ENCODE data around the gene NRXN3.

GRCh38 chr14:79246173-79246572 lies 1076.0 kb downstream of the NRXN3 start:
- TF ChIP-seq EZH2 (IDR thresholded peaks at IDR 0.05; ENCODE audit: borderline replicate concordance, low read length) (no peak), CTCF (IDR thresholded peaks at IDR 0.05; ENCODE audit: low read length) (no peak)

Measured in OCI-LY1 (cell line).